ENCODE data around the gene PNPLA1.

DNA sequence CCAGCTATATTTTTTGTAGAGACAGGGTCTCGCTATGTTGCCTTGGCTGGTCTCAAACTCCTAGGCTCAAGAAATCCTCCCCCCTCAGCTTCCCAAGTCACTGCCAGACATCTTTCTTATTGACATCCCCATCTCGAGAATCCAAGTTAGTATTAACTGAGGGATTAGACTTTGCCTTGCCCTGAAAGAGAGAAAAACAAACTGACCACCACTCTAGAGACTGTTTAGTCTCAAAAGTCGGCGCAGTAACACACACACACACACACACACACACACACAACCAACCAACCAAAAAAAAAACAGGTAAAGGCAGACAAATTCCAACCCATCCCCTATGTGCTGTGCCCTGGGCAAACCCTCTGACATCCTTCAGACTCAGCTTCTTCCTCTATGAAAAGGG is 27.2 kb upstream of the PNPLA1 start:
- TF ChIP-seq, protein P1, sequence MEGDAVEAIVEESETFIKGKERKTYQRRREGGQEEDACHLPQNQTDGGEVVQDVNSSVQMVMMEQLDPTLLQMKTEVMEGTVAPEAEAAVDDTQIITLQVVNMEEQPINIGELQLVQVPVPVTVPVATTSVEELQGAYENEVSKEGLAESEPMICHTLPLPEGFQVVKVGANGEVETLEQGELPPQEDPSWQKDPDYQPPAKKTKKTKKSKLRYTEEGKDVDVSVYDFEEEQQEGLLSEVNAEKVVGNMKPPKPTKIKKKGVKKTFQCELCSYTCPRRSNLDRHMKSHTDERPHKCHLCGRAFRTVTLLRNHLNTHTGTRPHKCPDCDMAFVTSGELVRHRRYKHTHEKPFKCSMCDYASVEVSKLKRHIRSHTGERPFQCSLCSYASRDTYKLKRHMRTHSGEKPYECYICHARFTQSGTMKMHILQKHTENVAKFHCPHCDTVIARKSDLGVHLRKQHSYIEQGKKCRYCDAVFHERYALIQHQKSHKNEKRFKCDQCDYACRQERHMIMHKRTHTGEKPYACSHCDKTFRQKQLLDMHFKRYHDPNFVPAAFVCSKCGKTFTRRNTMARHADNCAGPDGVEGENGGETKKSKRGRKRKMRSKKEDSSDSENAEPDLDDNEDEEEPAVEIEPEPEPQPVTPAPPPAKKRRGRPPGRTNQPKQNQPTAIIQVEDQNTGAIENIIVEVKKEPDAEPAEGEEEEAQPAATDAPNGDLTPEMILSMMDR (IDR thresholded peaks at IDR 0.05; ENCODE audit: low read depth, low read length), result no peak
- TF ChIP-seq EZH2phosphoT487 (IDR thresholded peaks at IDR 0.05; ENCODE audit: low read depth), result no peak

Data from OCI-LY3 (cell line).